Spleen (tissue), 11 donors: ENCODE measurements around the gene POLE3. TPM values are rescaled to one million over a fixed set of nuclear protein-coding genes. Genes with fewer than 3 reads are reported as not detected.
"Not testable (repeated sequence)": the region's sequence is repeated elsewhere in the genome, so short reads cannot be mapped to it uniquely, and the experiment has no call there.

ENCODE experiments used
- DNase-seq: peaks from one replicate; pipeline ENCODE4 v3.0.0-alpha.2; 2020
- H3K27ac ChIP-seq, 8 donors: fragments of 200-600 bp; sonication (generic) in 7 of 8; 1 replicate in 4 of 8; 2 replicates in 4 of 8; pipeline versions ENCODE4 v1.5.0 to v1.8.0; 2016 to 2021; ENCODE audit warnings: inconsistent platforms in 4 of 8, mild to moderate bottlenecking in 4 of 8, moderate library complexity in 1 of 8
- H3K27me3 ChIP-seq, 7 donors: fragments of 200-600 bp; sonication (generic) in 6 of 7; replicated peaks in 1 of 7; 1 replicate in 4 of 7; 2 replicates in 3 of 7; pipeline versions ENCODE4 v1.5.0 to v1.8.0; 2016 to 2021; ENCODE audit warnings: inconsistent platforms in 3 of 7, mild to moderate bottlenecking in 1 of 7
- H3K36me3 ChIP-seq, 6 donors: fragments of 200-600 bp; sonication (generic) in 5 of 6; 1 replicate in 4 of 6; 2 replicates in 2 of 6; pipeline versions ENCODE4 v1.5.0 to v1.8.0; 2016 to 2021; ENCODE audit warnings: inconsistent platforms in 2 of 6
- H3K4me1 ChIP-seq, 6 donors: fragments of 200-600 bp; sonication (generic) in 5 of 6; 1 replicate in 3 of 6; 2 replicates in 3 of 6; pipeline versions ENCODE4 v1.5.0 to v1.8.0; 2016 to 2021; ENCODE audit warnings: inconsistent platforms in 3 of 6
- H3K4me3 ChIP-seq, 8 donors: fragments of 200-600 bp; sonication (generic) in 7 of 8; 1 replicate in 4 of 8; 2 replicates in 4 of 8; pipeline versions ENCODE4 v1.5.0 to v1.8.0; 2016 to 2021; ENCODE audit warnings: inconsistent platforms in 4 of 8, mild to moderate bottlenecking in 4 of 8, moderate library complexity in 2 of 8
- H3K9me3 ChIP-seq, 8 donors: fragments of 200-600 bp; sonication (generic) in 7 of 8; 1 replicate in 4 of 8; 2 replicates in 4 of 8; pipeline versions ENCODE4 v1.5.0 to v1.8.0; 2016 to 2021; ENCODE audit warnings: inconsistent platforms in 4 of 8
- CTCF ChIP-seq, 11 experiments: fragments of 200-600 bp in 7 of 11; fragments of 450-650 bp in 4 of 11; sonication (generic) in 4 of 11; IDR thresholded peaks in 8 of 11; conservative IDR thresholded peaks in 3 of 11; 1 replicate in 7 of 11; 2 replicates in 4 of 11; pipeline versions ENCODE4 v1.4.0 to v1.8.0; 2016 to 2021; ENCODE audit warnings: antibody characterized with exemption in 11 of 11, inconsistent platforms in 4 of 11, mild to moderate bottlenecking in 1 of 11
- POLR2A ChIP-seq, 3 donors: fragments of 450-650 bp; IDR thresholded peaks; one replicate each; pipeline ENCODE4 v1.5.1; 2017; ENCODE audit warnings: antibody characterized with exemption in 3 of 3, mild to moderate bottlenecking in 1 of 3
- POLR2AphosphoS5 ChIP-seq, 3 donors: sonication (generic); formaldehyde crosslinking; IDR thresholded peaks; one replicate each; pipeline ENCODE4 v1.5.1; 2017; ENCODE audit warnings: antibody characterized with exemption in 3 of 3
- WGBS, 5 donors: extraction: QIAGEN DNeasy Blood & Tissue Kit in 3 of 5; methylation state at CpG; one replicate each; pipeline versions ENCODE4 v1.1.5 to v1.1.7; 2013 to 2018; 5-methylcytosine and 5-hydroxymethylcytosine counted together
- intact Hi-C: fragments of 100-400 bp; cut with DNase I; formaldehyde crosslinking; loops from one replicate; pipeline ENCODE4 v1.15.0; 2023; ENCODE audit warnings: low total_unique reads
- polyA plus RNA-seq, 3 donors: library from polyadenylated mRNA; stranded (reverse); fragments of 200-250 nt; gene quantifications; one replicate each; pipeline ENCODE4 v1.2.1, GENCODE V29; 2013
- total RNA-seq, 7 donors: library from RNA; depleted of rRNA in 3 of 7; stranded (reverse); fragments of >200 nt in 3 of 7; fragmentation: NEBNext Ultra II Directional in 4 of 7; extraction: Animal tissue kit (Norgen Biotek cat#: 25700) in 4 of 7; gene quantifications; one replicate each; pipeline versions ENCODE4 v1.1.0 to v1.2.1, GENCODE V29; 2016 to 2021
- donor health status: healthy with polysubstance abuse.
- donor health status: DM: no; HTN: no; CAD: no; lungs with moderate emphysema.
- donor health status: DM: no; HTN: no; CAD: no.
- donor health status: Bipolar disorder and iron deficiency.
- donor health status: healthy.
- donor health status: DM: no; HTN: no; CAD: no.
- donor health status: DM: yes; HTN: yes; CAD: no.

Gene POLE3
- total and polyA plus RNA-seq, 10 donors, result 29.3 to 53.0 (median 37.0) TPM

- H3K4me3 ChIP-seq, result no peak overlapping the region
- WGBS, 5 donors, result 74 to 83% (median 79%) methylated on average over 13 of the region's 13 CpGs
- intact Hi-C loops, result no loop called here
These were observed 41.3 kb downstream of the POLE3 start for GRCh38 chr9:113368982-113369854.

DNA sequence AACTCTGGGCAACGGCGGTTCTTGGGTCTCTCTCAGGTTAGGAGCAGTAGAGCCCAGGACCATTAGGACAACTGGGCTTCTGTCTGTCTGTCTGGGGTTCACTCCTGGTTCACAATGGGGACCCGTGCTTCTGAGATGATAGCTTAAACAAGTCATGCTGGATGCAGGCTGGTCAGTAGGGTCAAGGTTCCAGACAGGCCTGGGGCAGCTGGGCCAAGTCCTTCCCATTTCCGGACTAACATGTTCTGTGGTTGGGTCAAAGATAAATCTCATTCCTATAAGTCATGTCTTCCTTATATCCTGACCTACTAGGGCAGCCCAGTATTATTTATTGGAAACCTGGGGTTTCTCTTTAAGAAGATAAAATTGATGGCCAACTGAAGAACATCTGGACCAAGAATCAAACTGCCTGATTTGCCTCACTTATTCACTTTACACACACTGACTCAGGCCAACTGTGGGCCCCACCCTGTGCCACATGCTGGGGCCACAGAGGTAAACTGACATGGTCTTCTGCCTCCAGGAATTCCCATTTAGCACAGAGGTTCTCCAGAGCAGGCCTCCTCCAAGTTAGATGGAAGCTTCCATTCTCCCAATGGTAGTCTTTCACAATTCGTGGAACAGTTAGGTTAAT is 42.0 kb downstream of the POLE3 start:
- no peaks in the 10 kb centered on the region for H3K9me3 ChIP-seq
- 82 to 92% (median 91%) methylated on average over 5 of the region's 5 CpGs for WGBS, 5 donors
- TF ChIP-seq POLR2A (IDR thresholded peaks at IDR 0.05) (no peak), POLR2AphosphoS5 (IDR thresholded peaks at IDR 0.05) (no peak), CTCF (IDR thresholded peaks at IDR 0.05 in 8 of 11, conservative IDR thresholded peaks at IDR 0.05 in 3 of 11) (no peak)
- H3K27ac ChIP-seq, result no peak overlapping the region
- H3K36me3 ChIP-seq, result peaks cover 0 to 14% (median 8%) of the 10 kb centered on the region in 6 donors
- peaks cover 0 to 5% (median 0%) of the 10 kb centered on the region in 6 donors for H3K4me1 ChIP-seq
- H3K27me3 ChIP-seq, result no peaks in the 10 kb centered on the region
- DNase-seq, result no peak
- intact Hi-C loops, result no loop called here
- no peak overlapping the region for H3K4me3 ChIP-seq

More at GRCh38 chr9:113368982-113369854, 41.3 kb downstream of the POLE3 start:
- DNase-seq, result no peak
- no peak for TF ChIP-seq POLR2AphosphoS5 (IDR thresholded peaks at IDR 0.05)
- no peak for TF ChIP-seq CTCF (IDR thresholded peaks at IDR 0.05 in 8 of 11, conservative IDR thresholded peaks at IDR 0.05 in 3 of 11)
- no peak for TF ChIP-seq POLR2A (IDR thresholded peaks at IDR 0.05)
- H3K9me3 ChIP-seq, result no peaks in the 10 kb centered on the region
- peaks cover 0 to 22% (median 15%) of the 10 kb centered on the region in 6 donors for H3K36me3 ChIP-seq
- H3K27ac ChIP-seq, result no peak overlapping the region
- H3K27me3 ChIP-seq, result no peaks in the 10 kb centered on the region
- H3K4me1 ChIP-seq, result peaks cover 0 to 5% (median 0%) of the 10 kb centered on the region in 6 donors

DNA sequence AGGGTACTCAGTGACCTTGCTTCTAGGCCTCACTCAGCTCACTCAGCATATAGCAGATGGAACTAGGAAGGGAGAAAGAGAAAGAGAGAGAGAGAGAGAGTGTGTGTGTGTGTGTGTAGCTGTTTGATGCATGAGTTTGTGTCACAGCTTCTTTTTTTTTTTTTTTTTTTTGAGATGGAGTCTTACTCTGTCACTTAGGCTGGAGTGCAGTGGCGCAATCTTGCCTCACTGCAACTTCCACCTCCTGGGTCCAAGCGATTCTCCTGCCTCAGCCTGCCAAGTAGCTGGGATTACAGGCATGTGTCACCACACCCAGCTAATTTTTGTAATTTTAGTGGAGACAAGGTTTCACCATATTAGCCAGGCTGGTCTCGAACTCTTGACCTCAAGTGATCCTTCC is 44.8 kb downstream of the POLE3 start:
- 44 to 92% (median 79%) methylated on average over 3 of the region's 3 CpGs for WGBS, 5 donors
- DNase-seq, result not testable (repeated sequence)
- peak overlapping the region in 1 of 8 donors; percentile 36 for H3K27ac ChIP-seq

GRCh38 chr9:113364951-113365350 is 45.5 kb downstream of the POLE3 start:
- no peak overlapping the region for H3K4me3 ChIP-seq
- no peak for TF ChIP-seq CTCF (IDR thresholded peaks at IDR 0.05 in 8 of 11, conservative IDR thresholded peaks at IDR 0.05 in 3 of 11)
- no peak for TF ChIP-seq POLR2AphosphoS5 (IDR thresholded peaks at IDR 0.05)
- TF ChIP-seq POLR2A (IDR thresholded peaks at IDR 0.05), result no peak
- no peaks in the 10 kb centered on the region for H3K36me3 ChIP-seq
- peaks cover 0 to 5% (median 0%) of the 10 kb centered on the region in 6 donors for H3K4me1 ChIP-seq
- no peaks in the 10 kb centered on the region for H3K27me3 ChIP-seq
- peak overlapping the region in 1 of 8 donors; percentile 36 for H3K27ac ChIP-seq
- DNase-seq, result no peak
- intact Hi-C loops, result no loop called here
- H3K9me3 ChIP-seq, result no peaks in the 10 kb centered on the region
- WGBS, 5 donors, result 19 to 77% (median 55%) methylated on average over 1 of the region's 1 CpG

More for the DNA sequence above, 44.8 kb downstream of the POLE3 start:
- H3K4me3 ChIP-seq, H3K9me3 ChIP-seq, H3K27me3 ChIP-seq, H3K4me1 ChIP-seq, intact Hi-C loops, H3K36me3 ChIP-seq: not testable (repeated sequence)
